GM18502 (cell line): ENCODE results near the gene MAN1A1.

Experiments
- ATAC-seq: cut with Tn5 transposase; IDR thresholded peaks from one replicate; pipeline ENCODE4 v1.9.1; 2021; ENCODE audit warnings: mild to moderate bottlenecking; ENCODE audit not compliant: unreplicated experiment, poor library complexity

MAN1A1 gene

GRCh38 chr6:119243037-119243436 lies 106.5 kb downstream of the MAN1A1 start:
- no peak for ATAC-seq

GRCh38 chr6:119241540-119242309 lies 107.8 kb downstream of the MAN1A1 start:
- ATAC-seq = no peak

GRCh38 chr6:119241111-119241465 lies 108.5 kb downstream of the MAN1A1 start:
- peak; percentile 51 for ATAC-seq

GRCh38 chr6:119240257-119241110 lies 109.1 kb downstream of the MAN1A1 start:
- peak; percentile 27 for ATAC-seq

GRCh38 chr6:119237177-119237715 lies 112.3 kb downstream of the MAN1A1 start:
- ATAC-seq = no peak

- ATAC-seq = no peak
These were observed 114.6 kb downstream of the MAN1A1 start for GRCh38 chr6:119234941-119235340.

GRCh38 chr6:119234457-119234856 lies 115.1 kb downstream of the MAN1A1 start:
- ATAC-seq = no peak

GRCh38 chr6:119233312-119233984 lies 116.1 kb downstream of the MAN1A1 start:
- no peak for ATAC-seq

GRCh38 chr6:119231394-119231793 lies 118.2 kb downstream of the MAN1A1 start:
- ATAC-seq = no peak

GRCh38 chr6:119230160-119230559 lies 119.4 kb downstream of the MAN1A1 start:
- ATAC-seq = no peak

- no peak for ATAC-seq
These were observed 122.2 kb downstream of the MAN1A1 start for GRCh38 chr6:119227377-119227776.

GRCh38 chr6:119226089-119226488 lies 123.5 kb downstream of the MAN1A1 start:
- ATAC-seq = no peak

- ATAC-seq = no peak
These were observed 125.4 kb downstream of the MAN1A1 start for GRCh38 chr6:119224095-119224701.

- no peak for ATAC-seq
These were observed 129.1 kb downstream of the MAN1A1 start for GRCh38 chr6:119220452-119220851.

- no peak for ATAC-seq
These were observed 131.0 kb downstream of the MAN1A1 start for GRCh38 chr6:119218548-119218947.

- ATAC-seq = no peak
These were observed 133.5 kb downstream of the MAN1A1 start for GRCh38 chr6:119215885-119216590.

GRCh38 chr6:119215309-119215708 lies 134.3 kb downstream of the MAN1A1 start:
- ATAC-seq = no peak

GRCh38 chr6:119210596-119210995 lies 139.0 kb downstream of the MAN1A1 start:
- ATAC-seq = no peak

GRCh38 chr6:119209452-119210205 lies 139.9 kb downstream of the MAN1A1 start:
- ATAC-seq = peak; percentile 80
